ENCODE measurements around the gene PAXX.

Gene PAXX

DNA sequence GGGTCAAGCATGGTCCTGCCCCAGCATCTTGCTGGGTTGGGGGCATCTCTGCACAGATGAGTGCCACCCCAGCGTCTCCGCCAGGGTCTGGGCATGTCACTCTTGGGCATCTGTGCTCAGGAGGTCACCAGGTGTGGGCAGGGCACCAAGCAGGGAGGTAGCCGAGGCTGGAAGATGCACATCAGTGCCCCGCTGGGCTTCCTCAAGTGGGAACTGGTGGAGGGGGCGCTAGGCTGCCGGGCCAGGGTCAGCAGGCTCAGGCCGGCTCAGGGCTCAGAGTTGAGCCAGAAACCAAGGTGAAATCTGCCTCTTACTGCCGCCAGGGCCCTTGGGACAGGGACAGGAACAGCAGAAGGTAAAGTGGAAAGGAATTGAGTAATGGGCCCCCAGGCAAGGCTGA is 43.7 kb downstream of the PAXX start:
- POLR2A ChIA-PET, result interaction anchor here (3.0 kb wide), 1 partner anchor 87 kb away, joined by 14 read pairs; no protein-coding TSS in a partner anchor
- CTCF ChIA-PET, result interaction anchor here (0.5 to 2.5 kb wide), 11 partner anchors 8 to 181 kb away, joined by 3 to 45 read pairs (median 4); partner anchors contain the start of gene NPDC1
- DNase-seq (ENCODE audit: extremely low spot score), result no peak
- TF ChIP-seq FOXK2 (IDR thresholded peaks at IDR 0.05) (no peak), NFRKB (IDR thresholded peaks at IDR 0.05) (no peak), BHLHE40 (IDR thresholded peaks at IDR 0.05; ENCODE audit: borderline replicate concordance) (no peak), FOXA1 (IDR thresholded peaks at IDR 0.05) (no peak), LEF1 (IDR thresholded peaks at IDR 0.05; ENCODE audit: borderline replicate concordance) (no peak), SP1 (IDR thresholded peaks at IDR 0.05) (no peak), PKNOX1 (IDR thresholded peaks at IDR 0.05) (no peak), TARDBP (IDR thresholded peaks at IDR 0.05) (no peak), ARNT (IDR thresholded peaks at IDR 0.05) (no peak), SUZ12 (IDR thresholded peaks at IDR 0.05) (no peak), L3MBTL2 (conservative IDR thresholded peaks at IDR 0.05) (no peak), ELF4 (IDR thresholded peaks at IDR 0.05) (no peak), ZNF384 (IDR thresholded peaks at IDR 0.05) (no peak), CTBP1 (IDR thresholded peaks at IDR 0.05; ENCODE audit: borderline replicate concordance) (no peak), HDGF (IDR thresholded peaks at IDR 0.05; ENCODE audit: borderline replicate concordance) (no peak), FOXM1 (IDR thresholded peaks at IDR 0.05; ENCODE audit: borderline replicate concordance) (no peak)

GRCh38 chr9:137037035-137037434 is 44.8 kb downstream of the PAXX start:
- no peak for DNase-seq (ENCODE audit: extremely low spot score)
- POLR2A ChIA-PET, result interaction anchor here (0.6 to 3.0 kb wide), 2 partner anchors 83 to 88 kb away, joined by 3 to 14 read pairs; no protein-coding TSS in a partner anchor
- no peak for TF ChIP-seq FOXA1 (IDR thresholded peaks at IDR 0.05)
- no peak for TF ChIP-seq FOXM1 (IDR thresholded peaks at IDR 0.05; ENCODE audit: borderline replicate concordance)
- TF ChIP-seq L3MBTL2 (conservative IDR thresholded peaks at IDR 0.05), result no peak
- TF ChIP-seq ZNF384 (IDR thresholded peaks at IDR 0.05), result no peak
- no peak for TF ChIP-seq BHLHE40 (IDR thresholded peaks at IDR 0.05; ENCODE audit: borderline replicate concordance)
- no peak for TF ChIP-seq ELF4 (IDR thresholded peaks at IDR 0.05)
- no peak for TF ChIP-seq PKNOX1 (IDR thresholded peaks at IDR 0.05)
- no peak for TF ChIP-seq SUZ12 (IDR thresholded peaks at IDR 0.05)
- TF ChIP-seq HDGF (IDR thresholded peaks at IDR 0.05; ENCODE audit: borderline replicate concordance), result no peak
- no peak for TF ChIP-seq TARDBP (IDR thresholded peaks at IDR 0.05)
- no peak for TF ChIP-seq NFRKB (IDR thresholded peaks at IDR 0.05)
- no peak for TF ChIP-seq SP1 (IDR thresholded peaks at IDR 0.05)
- TF ChIP-seq FOXK2 (IDR thresholded peaks at IDR 0.05), result no peak
- TF ChIP-seq CTBP1 (IDR thresholded peaks at IDR 0.05; ENCODE audit: borderline replicate concordance), result no peak
- no peak for TF ChIP-seq ARNT (IDR thresholded peaks at IDR 0.05)
- CTCF ChIA-PET, result interaction anchor here (0.6 to 1.6 kb wide), 2 partner anchors 28 to 89 kb away, joined by 3 to 7 read pairs; no protein-coding TSS in a partner anchor

DNA sequence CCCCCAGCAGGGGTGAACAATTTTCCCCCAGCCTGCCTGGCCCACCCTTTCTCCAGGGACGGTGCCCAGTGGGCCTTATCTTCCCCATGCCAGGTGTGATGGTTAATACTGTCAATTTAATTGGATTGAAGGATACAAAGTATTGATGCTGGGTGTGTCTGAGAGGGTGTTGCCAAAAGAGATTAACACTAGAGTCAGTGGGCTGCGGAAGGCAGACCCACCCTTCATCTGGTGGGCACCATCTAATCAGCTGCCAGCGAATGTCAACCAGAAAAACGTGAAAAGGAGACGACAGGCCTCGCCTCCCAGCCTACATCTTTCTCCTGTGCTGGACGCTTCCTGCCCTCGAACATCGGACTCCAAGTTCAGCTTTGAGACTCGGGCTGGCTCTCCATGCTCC is 45.3 kb downstream of the PAXX start:
- no peak for DNase-seq (ENCODE audit: extremely low spot score)
- TF ChIP-seq TARDBP (IDR thresholded peaks at IDR 0.05) (no peak), HDGF (IDR thresholded peaks at IDR 0.05; ENCODE audit: borderline replicate concordance) (no peak), ZNF384 (IDR thresholded peaks at IDR 0.05) (no peak), SP1 (IDR thresholded peaks at IDR 0.05) (no peak), FOXK2 (IDR thresholded peaks at IDR 0.05) (no peak), CTBP1 (IDR thresholded peaks at IDR 0.05; ENCODE audit: borderline replicate concordance) (no peak), ELF4 (IDR thresholded peaks at IDR 0.05) (no peak), NFRKB (IDR thresholded peaks at IDR 0.05) (no peak), FOXA1 (IDR thresholded peaks at IDR 0.05) (no peak), L3MBTL2 (conservative IDR thresholded peaks at IDR 0.05) (no peak), SUZ12 (IDR thresholded peaks at IDR 0.05) (no peak)
- ChIA-PET CTCF (interaction anchor here (0.6 to 1.6 kb wide), 2 partner anchors 28 to 89 kb away, joined by 3 to 7 read pairs; no protein-coding TSS in a partner anchor), POLR2A (interaction anchor here (3.0 kb wide), 1 partner anchor 88 kb away, joined by 14 read pairs; no protein-coding TSS in a partner anchor)

DNA sequence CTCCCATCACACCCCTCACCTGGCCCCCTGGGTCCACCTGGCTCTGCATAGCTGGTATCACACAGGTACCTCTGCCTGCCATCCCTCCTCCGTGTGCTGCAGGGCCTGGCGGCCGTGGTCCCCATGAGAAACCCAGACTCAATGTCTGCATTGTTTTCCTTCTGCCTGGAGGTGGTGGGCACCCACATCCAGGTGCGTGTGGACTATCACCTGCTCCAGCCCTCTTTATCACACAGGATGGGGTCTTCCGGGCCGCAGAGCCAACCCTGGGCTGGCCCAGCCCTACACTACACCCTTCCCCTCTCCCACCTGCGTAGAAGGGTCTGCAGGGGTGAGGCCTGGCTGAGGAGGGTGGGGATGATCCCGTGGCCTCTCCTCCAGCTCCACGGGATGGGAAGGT is 46.7 kb downstream of the PAXX start:
- ChIA-PET CTCF (no interaction called here), POLR2A (no interaction called here)
- DNase-seq (ENCODE audit: extremely low spot score), result no peak
- TF ChIP-seq ELF4 (IDR thresholded peaks at IDR 0.05), result no peak
- no peak for TF ChIP-seq L3MBTL2 (conservative IDR thresholded peaks at IDR 0.05)
- TF ChIP-seq FOXA1 (IDR thresholded peaks at IDR 0.05), result no peak
- no peak for TF ChIP-seq HDGF (IDR thresholded peaks at IDR 0.05; ENCODE audit: borderline replicate concordance)
- no peak for TF ChIP-seq PKNOX1 (IDR thresholded peaks at IDR 0.05)
- TF ChIP-seq CTBP1 (IDR thresholded peaks at IDR 0.05; ENCODE audit: borderline replicate concordance), result no peak
- no peak for TF ChIP-seq FOXM1 (IDR thresholded peaks at IDR 0.05; ENCODE audit: borderline replicate concordance)
- TF ChIP-seq FOXK2 (IDR thresholded peaks at IDR 0.05), result no peak
- TF ChIP-seq BHLHE40 (IDR thresholded peaks at IDR 0.05; ENCODE audit: borderline replicate concordance), result no peak
- no peak for TF ChIP-seq LEF1 (IDR thresholded peaks at IDR 0.05; ENCODE audit: borderline replicate concordance)
- no peak for TF ChIP-seq SP1 (IDR thresholded peaks at IDR 0.05)
- no peak for TF ChIP-seq NFRKB (IDR thresholded peaks at IDR 0.05)
- no peak for TF ChIP-seq TARDBP (IDR thresholded peaks at IDR 0.05)
- TF ChIP-seq ZNF384 (IDR thresholded peaks at IDR 0.05), result no peak
- no peak for TF ChIP-seq ARNT (IDR thresholded peaks at IDR 0.05)
- no peak for TF ChIP-seq SUZ12 (IDR thresholded peaks at IDR 0.05)

GRCh38 chr9:137039611-137040366 is 47.6 kb downstream of the PAXX start:
- ChIA-PET POLR2A (no interaction called here), CTCF (no interaction called here)
- TF ChIP-seq TARDBP (IDR thresholded peaks at IDR 0.05) (no peak), FOXK2 (IDR thresholded peaks at IDR 0.05) (no peak), ZNF384 (IDR thresholded peaks at IDR 0.05) (no peak)
- DNase-seq (ENCODE audit: extremely low spot score), result no peak
